HTERT RPE-1 (cell line): ENCODE data around the gene TUG1.

Source experiments
- in situ Hi-C: fragments of 300-500 bp; cut with MboI; formaldehyde crosslinking; loops from 4 replicates; pipeline ENCODE4 v1.14.3; 2020; ENCODE audit warnings: low sequenced_read_pairs

The TUG1 gene

DNA sequence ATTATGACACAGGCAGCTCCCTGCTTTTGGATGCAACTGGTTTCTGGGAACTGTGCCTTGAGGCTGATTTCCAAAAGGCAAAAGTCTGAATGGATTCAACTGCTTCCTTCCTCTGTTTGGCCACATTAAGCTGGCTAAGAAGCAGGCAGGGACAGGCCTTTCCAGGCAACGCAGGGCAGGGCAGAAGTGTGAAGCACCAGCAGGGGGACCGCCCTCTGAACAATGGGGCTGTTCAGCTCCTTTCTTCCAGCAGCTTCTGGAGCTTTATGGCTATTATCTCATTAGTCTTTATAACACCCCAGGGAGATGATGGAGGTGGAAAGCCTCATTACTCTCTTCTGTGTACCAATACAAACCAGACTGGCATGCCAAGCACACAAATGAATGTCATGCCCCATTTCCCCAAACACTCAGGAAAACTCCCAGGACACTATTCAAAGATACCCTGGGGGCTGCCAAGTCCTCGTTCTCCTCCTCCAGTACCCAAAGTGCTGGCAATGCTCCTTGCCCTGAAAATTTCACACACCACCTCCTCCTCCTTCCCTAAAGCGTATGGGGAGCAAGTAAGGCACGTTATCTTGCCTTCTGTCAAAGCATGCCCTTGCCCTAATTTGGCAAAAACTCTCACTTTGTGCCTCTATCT lies 21.8 kb upstream of the TUG1 start:
- in situ Hi-C loops, result no loop called here

- in situ Hi-C loops, result no loop called here
These were observed 21.1 kb upstream of the TUG1 start for GRCh38 chr22:30947816-30948454.

GRCh38 chr22:30948930-30949342 lies 20.1 kb upstream of the TUG1 start:
- in situ Hi-C loops, result no loop called here

DNA sequence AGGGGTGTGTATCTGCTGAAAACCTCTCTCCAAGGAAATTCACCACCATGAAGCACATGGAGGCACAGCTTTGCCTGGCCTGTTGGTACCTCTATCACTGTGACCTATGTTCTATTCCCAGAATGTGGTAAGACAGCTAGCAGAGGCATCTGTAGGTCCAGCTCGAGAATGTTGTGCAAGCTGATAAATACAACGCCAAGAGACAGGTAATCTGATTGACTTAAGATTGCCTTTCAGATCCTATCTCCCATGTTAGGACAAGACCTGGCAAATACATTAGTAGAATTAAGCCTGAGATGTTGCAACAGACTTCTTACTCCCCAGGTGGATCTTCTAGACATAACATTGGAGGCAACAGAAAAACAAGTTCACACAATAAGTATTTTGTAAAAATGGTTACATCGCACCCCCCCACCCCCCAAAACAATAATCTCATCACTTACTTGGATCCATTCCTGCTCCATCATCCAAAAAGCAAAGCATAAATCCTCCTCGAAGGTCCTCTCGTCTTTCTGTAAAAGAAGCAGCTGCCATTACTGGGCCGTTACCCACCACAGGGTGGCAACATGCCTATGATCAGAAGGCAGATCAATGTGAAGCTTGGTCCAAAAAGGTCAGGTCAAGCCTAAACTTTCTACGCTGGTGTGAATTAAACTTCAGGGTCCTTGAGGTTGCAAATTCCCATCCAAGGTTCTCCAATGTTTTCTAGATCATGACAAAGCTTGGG lies 19.0 kb upstream of the TUG1 start:
- in situ Hi-C loops, result no loop called here

DNA sequence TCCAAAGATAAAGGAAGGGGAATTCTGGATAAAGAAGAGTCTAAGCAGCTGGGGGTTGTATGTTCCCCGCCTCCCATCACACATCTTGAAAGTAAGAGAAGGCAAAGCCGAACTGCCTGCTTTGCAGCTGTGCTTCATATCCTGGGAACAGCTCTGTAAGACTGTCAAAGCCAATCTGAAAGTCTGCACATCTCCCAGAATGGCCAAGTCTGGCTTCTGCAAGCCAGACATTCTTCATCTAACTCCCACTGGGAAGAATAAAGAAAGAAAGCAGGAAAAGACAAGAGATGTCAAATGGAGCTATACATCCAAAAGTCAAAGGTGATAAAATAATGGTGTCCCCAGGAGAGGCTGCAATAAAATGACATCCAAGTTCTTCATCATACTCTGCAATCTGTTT lies 15.9 kb upstream of the TUG1 start:
- in situ Hi-C loops, result no loop called here

DNA sequence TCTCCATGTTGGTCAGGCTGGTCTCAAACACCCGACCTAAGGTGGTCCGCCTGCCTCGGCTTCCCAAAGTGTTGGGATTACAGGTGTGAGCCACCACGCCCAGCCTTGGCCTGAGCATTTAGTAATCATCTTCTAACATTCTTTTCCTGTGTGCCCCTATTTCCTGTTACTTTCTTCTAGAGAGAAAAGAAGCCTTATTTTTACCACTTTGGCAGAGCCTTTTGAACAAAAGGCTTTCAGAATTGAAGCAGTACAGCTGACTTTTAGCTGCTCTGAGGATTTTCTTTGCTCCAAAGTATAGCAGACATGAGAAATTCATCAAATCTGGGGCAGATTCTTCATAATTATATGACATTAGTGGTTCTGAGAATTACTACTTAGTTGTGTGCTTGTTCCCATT lies 13.9 kb upstream of the TUG1 start:
- in situ Hi-C loops, result no loop called here

GRCh38 chr22:30964858-30965257 lies 4.2 kb upstream of the TUG1 start:
- in situ Hi-C loops, result no loop called here

DNA sequence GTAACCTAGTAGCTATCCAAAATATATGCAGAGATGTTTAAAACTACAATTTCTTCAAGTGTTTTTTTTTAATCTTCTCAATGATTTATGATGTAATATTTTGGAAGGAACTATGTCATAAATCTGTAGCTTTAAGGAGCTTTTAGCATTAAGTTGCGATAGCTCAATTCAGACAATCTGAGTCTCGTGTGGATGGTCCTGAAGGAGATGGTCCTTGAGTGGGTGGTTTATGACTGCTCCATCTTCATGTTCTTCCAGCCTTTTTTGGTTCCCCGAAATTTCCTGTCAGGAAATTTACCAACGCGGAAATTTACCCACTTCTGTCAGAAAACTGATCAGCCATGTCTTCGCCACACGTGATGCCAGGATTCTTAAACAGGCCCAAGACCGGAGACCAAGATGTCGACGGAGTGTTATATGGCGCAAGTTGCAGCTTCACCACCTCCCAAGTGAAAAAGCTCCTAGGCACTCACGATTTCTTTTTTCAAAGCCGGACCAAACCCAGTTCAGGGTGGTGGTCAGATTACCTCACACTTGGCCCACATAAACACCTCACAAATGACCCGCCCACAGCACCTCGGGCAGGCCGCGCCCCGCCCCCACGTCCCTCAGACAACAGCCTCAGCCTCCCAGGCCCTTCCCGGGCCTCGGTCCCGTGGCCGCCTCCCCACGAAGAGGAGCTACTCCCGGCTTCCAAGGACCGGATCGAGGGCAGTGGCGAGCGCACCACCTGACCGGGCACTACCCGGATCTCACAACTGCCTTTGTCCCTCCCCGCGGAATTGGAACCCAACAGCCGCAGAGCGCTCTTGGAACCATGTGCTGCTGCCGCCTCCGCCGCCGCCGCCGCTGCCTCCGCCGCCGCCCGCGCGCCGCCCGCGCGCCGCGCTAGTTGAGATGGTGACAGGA lies 796 bp upstream of the TUG1 start, which contains the start of gene MORC2:
Gene MORC2 (minus strand): TSS at position 760 of the 909 bp plus-strand sequence. CDS start 885 bp downstream, outside the sequence.
- in situ Hi-C loops, result no loop called here

- in situ Hi-C loops, result no loop called here
These were observed 679 bp downstream of the TUG1 start for GRCh38 chr22:30969532-30970355.

DNA sequence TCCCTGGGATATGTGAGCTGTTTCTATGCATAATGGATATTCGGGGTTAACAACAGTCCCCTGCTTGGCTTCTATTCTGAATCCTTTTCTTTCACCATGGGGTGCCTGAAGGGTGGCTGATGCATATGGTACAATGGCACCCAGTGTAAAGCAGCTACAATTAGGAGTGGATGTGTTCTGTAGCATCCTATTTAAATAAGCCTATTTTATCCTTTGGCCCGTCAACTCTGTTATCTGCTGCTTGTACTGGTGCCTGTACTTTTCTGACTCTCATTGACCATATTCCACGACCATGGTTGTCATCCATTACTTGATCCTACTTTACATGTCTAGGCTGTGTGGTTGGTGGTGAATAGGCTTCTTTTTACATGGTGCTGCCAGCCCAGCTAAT lies 1.3 kb downstream of the TUG1 start:
- in situ Hi-C loops, result no loop called here

GRCh38 chr22:30978304-30978962 lies 9.4 kb downstream of the TUG1 start:
- in situ Hi-C loops, result no loop called here

GRCh38 chr22:30979932-30980331 lies 10.9 kb downstream of the TUG1 start:
- in situ Hi-C loops, result no loop called here

DNA sequence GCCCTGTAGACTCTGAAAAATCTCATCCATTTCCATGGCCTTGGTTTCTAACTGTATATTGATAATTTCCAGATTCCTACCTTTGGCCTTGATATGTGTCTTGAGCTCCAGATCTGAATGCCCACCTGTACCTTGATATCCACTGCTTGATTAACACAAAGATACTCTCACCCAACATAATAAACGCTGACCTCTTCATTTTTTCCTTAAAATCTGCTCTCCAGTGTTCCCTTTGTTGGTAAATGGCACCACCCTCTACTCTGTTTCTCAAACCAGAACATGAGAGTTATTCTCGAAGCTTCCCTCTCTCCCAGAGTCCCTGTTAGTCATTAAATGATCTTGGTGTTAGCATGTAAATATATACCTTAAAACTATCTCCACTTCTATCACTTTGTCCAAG lies 13.4 kb downstream of the TUG1 start:
- in situ Hi-C loops, result no loop called here

- in situ Hi-C loops, result no loop called here
These were observed 15.3 kb downstream of the TUG1 start for GRCh38 chr22:30984317-30984716.

GRCh38 chr22:30985561-30986208 lies 16.6 kb downstream of the TUG1 start:
- in situ Hi-C loops, result no loop called here

DNA sequence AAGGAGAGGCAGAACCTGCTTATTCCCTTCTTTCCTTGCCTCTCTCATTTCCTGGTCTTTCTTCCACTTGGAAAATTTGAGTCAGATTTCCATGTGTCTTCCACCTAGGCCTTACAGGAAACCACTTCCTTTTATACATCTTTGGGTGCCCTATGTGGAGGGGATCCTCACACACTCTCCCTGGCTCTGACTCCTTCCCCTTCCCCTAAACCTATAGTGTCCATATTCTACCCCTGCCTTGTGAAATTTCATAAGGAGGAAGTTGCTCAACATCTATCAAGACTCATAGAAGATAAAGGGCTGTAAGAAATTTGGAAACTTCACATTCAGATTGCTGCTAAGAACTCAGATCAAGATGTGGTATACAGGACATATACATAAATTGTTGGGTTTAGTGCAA lies 20.4 kb downstream of the TUG1 start:
- in situ Hi-C loops, result no loop called here

DNA sequence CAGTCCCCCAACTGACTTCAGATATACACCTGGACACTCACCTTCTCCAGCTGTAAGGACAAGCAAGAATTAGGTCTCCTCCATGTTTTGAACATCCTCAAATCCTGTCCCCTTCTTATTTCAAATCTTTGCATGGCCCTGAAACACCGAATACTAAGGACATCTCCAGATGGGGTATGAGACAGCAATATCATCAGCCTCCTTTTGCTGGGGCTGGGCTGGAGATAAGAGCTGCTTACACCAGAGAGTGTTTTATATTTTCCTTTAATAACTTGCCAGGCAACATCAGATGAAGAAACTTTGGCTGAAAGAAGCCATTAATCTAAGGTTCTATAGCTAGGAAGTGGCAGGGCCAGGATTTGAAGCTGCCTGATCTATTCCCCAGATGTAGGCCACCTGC lies 21.6 kb downstream of the TUG1 start:
- in situ Hi-C loops, result no loop called here

DNA sequence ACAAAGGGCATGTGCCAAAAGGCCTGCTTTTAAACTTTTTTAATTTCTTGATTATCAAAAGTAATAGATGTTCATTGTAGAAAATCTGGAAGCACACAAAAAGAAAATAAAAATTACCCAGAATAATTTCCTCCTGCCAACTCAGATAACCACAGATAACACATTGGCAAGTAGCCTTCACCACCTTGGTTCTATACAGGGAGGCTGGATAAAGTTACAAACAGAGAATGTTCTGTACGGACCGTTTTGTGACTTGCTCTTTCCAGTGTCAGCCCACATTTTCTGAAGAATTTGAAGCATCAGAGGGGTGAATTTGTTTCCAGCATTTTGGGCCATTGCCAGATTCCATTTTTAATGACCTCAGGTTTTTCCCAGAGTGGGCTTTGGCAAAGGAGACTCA lies 23.5 kb downstream of the TUG1 start:
- in situ Hi-C loops, result no loop called here

- in situ Hi-C loops, result no loop called here
These were observed 25.9 kb downstream of the TUG1 start for GRCh38 chr22:30994960-30995359.
